HG03469 (cell line): ENCODE measurements around the gene AMPD3.
"Not testable (repeated sequence)": the region's sequence is repeated elsewhere in the genome, so short reads cannot be mapped to it uniquely, and the experiment has no call there.

Experiments used
- ATAC-seq: cut with Tn5 transposase; IDR thresholded peaks from one replicate; pipeline ENCODE4 v1.9.1; 2021; ENCODE audit warnings: mild to moderate bottlenecking, moderate library complexity, moderate number of reproducible peaks; ENCODE audit not compliant: unreplicated experiment

Gene AMPD3

DNA sequence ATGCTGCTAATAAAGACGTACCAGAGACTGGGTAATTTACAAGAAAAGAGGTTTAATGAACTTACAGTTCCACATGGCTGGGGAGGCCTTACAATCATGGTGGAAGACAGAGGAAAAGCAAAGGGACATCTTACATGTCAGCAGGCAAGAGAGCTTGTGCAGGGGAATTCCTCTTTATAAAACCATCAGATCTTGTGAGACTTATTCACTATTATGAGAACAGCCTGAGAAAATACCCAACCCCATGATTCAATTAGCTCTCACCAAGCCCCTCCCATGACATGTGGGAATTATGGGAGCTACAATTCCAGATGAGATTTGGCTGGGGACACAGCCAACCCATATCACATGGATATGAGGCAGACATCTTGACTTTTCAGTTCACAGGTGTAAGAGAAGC, 18.4 kb upstream of the AMPD3 start:
- not testable (repeated sequence) for ATAC-seq

DNA sequence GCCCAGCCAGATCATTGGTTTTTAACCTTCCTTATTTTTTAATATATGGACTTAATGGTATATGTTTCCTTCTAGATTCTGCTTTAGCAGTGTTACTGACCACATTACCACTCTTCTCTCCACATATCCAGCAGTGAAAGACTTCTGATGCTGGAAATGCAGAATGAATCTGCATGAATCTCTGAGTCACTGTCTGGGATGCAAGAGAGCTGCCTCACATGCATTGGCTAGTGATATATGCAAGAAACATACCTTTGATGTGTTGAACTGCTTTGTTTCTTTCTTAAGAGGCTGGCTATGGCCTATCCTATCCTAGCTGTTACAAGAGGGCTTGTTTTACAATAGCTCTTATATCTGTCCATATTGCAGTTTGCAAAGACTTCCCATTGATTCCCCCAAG, 16.6 kb upstream of the AMPD3 start:
- ATAC-seq, result no peak

DNA sequence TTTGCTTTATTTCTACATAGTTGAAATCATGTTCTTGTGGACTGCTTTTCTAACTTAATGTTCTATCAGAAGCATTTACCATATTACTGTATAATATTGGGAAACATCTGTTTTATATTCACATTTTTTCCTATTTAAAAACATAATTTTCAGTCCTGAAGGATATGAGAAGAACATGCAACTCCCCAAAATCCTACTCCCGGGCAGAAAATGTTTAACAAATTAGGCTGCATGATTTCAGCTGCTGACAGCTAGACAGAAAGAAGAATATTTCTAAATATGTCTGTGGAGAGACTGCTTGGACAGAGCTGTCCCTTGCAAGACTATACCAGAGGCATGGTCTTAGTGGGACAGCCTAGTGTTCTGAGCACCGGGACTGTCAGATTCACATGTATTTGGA, 15.7 kb upstream of the AMPD3 start:
- no peak for ATAC-seq

DNA sequence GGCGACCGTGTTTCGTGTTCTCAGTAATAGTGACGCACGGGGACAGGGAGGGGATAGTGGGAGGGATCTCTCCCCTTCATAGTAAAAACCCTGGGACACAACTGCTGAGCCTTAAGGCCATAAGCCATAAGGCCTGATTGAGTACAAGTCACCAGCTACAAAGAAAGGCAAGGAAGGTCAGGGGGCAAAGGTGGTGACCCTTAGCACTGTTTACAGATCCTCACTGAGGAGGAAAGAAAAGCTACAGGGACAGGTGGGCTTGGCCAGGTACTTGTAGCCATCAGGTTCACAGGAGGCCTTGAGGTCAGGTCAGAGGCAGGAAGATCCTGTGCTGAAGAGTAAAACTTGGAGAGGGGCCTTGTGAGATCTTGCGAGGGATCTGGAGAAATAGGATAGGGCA, 15.1 kb upstream of the AMPD3 start:
- ATAC-seq, result no peak

DNA sequence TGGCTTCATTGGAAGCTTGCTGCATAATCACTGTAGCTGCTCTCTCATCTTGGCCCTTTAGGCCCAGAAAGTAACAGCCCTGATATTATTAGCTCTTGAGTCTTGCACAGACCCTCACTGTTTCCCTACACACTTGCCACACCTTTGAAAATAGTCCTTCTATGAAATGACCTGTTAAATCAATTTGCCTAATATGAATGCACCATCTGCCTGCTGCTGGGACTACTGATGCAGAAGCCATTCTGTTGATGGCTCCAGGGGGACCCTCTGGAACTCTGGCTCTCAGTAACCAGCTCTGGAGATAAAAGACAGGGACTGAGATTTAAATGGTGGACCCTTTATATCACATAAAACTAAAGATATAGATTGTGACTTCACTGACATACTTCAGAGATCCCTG, 14.7 kb upstream of the AMPD3 start:
- ATAC-seq, result no peak

DNA sequence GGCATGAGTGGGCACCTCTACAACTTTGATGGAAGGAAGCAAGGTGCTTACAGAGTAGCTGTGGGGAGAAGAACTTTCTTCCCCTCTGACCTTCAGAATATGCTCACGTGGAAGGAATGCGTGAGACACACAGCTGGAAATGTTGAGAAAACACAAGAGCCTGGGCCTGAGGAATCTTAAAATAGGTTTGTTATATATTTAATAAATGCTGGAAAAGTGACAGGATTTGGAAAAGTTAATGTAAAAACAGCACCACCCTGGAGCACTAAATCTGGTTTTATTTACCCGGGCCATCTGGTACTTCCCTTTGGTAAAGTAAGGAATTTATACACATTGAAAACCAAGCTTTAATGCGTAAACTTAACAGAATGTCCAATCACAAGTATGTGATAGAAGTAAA, 14.0 kb upstream of the AMPD3 start:
- no peak for ATAC-seq

DNA sequence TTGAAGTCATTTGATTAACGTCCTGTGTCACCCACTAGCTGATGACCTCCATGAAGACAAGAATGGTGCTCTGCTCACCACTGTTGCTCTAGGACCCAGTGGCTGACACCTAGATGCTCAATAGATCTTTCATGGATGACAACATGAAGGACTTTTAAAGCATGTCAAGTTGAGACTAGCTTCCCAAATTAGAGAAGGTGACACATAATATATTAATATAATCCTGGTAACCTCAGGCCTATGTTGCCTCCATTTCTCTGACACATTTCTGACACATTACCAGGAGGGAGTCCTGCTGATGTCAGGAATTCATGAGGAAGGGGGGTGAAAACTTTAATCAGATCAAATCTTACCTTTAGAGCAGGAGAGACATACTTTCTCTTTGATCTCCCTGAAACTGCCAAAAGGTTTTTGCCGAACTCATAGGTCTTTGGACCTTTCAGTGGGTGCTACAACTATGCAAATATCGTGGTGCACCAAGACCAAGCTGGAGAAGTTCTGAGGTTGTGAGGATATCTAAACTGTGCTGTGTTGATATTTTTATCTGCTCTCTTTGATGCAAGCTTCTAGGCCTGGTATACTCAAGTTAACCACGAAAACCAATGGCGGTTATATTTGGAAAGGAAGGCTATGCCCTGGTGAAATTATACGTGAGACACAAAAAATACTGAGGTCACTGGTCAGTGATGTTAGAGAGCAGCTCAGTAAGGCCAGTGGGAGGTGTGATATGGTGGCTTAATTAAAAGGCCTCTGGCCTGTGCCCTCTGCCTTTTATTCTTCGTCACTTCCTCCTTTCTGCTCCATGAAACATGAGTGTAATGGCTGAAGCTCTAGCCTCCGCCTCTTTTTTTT, 13.2 kb upstream of the AMPD3 start:
- ATAC-seq, result peak; percentile 94

DNA sequence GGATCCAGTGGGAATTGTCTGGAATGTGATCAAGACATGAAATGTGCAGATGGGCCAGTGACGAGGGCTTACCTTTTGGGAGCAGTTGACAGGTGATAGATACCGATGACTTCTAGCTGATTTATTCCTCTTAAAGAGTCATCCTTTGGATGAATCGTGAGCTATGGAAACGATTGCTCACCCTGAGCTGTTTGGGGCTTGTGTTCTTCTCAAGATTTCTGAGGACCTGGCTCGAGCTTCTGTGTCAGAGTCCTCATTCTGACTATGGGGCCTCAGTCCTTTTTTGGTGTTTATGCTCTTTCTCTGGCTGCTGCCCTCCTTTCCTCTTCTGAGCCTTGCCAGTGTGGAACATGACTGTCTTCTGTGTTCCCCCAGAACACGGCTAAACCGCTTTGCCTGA, 11.9 kb upstream of the AMPD3 start:
- no peak for ATAC-seq

DNA sequence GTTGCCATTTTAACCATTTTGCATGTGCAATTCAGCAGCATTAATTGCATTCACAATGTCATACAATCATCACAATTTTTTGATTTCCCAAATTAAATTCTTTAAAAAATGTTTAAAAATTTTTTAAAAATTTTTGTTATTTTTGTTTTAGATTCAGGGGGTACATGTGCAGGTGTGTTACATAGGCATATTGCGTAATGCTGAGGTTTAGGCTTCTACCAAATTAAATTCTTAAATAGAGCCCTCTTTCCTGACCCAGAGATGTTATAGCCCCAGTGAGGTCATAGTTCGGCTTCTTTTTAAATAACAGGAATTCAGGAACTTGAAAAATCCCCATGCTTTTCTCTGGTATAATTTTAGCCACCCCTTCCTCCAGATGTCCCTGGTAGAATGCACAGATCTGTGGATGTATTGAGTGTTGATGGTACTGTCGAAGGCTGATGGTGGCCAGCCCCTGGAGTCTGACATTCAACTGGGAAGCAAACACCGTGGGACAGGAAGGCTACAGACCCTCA, 11.3 kb upstream of the AMPD3 start:
- ATAC-seq, result no peak

DNA sequence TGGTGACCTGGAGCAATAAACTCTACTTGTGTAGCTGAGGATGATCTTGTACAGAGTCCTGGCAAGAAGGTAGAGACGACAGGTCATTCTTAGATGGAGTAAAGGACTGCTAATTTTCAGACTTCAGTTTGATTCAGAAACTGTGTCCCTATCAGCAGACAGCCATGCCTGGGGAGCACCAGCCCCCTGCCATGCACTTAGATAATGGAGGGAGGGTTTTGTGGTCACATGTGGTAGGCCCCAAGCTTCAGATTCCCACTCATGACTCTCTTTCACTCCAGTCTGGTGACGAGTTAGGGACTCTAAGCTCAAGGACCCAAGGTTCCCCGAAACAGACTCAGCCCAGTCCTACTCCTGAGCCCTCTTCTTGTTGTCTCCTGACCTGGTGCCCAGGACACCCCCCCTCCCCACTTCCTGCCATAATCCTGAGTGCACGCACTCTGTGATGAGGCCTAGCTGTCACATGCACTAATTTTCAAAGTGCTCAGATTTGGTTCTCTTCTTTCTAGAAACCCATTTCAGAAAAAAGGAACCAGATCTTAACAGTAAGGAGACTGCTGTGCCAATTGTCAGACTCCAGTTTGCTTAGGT, 10.2 kb upstream of the AMPD3 start:
- ATAC-seq, result no peak

DNA sequence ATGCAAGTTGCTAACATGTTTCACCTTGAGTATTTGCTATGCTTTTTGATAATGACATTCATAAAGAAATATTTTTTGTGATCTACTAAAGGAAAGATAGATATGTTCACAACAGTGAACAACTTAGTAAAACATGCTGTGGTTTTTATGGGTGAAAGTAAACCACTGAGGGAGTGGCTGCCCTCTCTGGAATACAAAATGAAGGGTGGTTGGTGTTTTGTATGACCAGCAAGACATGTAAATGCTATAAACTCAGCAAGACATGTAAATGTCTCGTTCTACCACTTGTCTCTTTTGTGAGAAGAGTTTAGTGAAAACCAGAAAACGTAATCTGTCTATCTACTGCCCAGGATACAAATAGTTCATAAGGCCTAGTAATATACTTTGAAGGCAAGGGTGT, 7.6 kb upstream of the AMPD3 start:
- ATAC-seq, result no peak

DNA sequence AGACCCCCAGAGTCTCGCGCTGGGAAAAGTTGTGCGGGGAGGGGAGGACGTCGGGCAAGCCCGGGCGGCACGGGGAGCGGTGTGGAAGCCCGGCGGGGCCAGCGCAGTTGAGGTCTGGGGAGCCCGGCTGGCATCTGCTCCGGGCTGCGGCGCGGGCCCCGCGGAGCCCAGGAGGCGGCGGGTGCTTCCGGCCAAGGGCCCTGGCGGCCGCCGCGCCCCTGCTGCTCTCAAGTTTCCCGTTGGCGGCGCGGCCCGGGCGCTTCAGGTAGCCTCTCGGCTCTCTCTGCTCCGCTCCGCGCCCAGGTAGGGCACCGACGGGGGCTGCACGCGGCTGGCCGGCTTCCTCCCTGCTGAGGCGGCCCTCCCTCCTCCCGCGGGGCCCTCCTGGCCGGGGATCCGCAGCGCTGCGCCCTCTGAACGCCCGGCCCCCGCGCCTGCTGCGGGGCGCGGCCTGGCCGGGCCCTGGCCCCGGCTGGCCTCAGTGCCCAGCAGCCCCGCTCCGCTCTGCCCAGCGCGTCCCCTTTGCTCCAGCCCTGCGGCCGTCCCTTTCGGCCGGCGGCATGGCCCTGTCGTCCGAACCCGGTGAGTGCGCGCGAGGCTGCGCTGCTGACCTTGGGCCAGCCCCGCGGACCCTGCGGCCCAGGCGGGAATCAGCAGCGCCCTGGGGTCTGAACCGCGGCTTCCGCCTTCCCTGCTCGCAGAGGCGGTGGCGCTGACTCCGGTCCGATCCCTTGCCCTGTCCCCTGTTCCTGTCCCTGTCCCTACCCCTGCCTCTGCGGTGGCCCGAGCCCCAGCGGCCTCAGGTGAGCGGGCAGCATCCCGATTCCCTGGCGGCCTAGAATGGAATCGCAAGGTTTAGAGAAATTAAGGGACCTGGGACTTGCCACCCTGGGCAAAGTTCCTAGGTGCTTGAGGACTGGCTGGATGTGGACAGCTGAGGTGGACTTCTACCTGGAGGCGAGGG, 4.3 kb upstream of the AMPD3 start:
- ATAC-seq, result no peak

DNA sequence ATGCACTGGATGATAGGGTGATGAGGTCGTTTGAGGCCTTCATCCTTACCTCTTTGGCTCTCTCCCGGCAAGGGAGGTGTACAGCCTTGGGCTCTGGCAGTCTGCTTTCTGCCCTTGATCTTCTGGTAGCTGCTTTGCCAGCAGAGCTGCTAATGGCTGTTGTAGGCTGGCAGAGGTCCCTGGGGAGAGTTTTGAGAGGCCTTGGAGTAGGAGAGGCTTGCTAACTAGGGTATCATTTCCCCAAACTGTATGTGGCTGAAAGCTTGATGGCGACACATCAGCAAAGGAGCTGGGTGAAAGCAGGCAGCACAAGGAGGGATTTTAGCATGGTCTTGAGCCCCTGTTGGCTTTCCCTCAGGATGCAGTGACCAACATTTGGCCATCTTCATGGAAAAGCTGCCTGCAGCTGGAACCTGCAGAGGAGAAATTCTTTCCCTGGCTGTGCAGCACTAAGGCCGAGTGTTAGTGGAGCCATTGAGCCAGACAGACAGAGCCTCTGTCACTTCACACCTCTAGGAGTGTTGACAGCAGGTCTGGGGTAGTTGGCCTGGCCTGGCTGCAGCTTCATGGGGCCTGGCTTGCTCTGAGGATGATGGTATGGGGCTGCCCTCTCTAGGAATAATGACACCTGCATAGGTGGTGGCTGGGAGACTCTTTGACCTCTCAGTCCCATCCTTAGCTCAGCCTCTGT, 3.5 kb upstream of the AMPD3 start:
- ATAC-seq, result no peak

DNA sequence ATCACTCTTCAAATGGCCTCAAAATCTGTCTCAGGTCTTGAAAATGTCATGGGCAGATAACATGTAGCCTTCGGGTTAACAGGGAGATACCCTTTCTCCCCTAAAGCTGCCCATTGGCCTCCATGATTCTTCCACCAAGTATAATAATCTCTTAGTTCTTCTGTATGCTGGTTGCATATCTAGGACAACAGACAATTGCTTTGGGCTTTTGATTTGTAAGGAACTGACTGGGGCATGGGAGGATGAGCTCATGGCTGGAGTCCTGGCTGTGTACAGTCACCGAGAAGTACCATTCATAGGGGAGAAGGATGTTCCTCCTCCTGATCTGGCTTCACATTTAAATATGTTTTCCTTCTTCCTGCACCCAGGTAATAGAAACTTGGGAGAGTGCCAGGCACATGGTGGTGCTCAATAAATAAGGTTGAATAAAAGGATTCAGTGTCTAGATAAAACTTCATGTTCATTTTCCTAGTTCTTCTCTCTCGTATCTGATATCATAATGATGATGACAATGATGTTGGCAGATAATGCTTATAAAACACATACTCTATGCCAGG, 2.8 kb upstream of the AMPD3 start:
- ATAC-seq, result no peak

DNA sequence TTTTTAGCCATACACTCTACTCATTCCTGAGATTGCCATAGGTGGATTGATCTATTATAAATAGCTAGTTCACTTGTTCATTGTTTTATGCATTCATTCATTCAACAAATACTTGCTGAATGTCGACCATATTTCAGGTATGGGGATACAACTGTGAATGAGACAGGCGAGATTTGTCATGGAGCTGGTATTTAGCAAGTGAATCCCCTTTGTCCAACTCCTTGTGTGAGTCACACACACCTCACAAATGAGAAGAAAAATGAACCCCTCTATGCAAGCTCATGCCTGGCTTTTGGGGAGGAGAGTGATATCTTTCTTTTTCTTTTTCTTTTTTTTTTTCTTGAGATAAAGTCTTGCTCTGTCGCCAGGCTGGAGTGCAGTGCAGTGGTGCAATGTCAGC, 1.8 kb upstream of the AMPD3 start:
- no peak for ATAC-seq

DNA sequence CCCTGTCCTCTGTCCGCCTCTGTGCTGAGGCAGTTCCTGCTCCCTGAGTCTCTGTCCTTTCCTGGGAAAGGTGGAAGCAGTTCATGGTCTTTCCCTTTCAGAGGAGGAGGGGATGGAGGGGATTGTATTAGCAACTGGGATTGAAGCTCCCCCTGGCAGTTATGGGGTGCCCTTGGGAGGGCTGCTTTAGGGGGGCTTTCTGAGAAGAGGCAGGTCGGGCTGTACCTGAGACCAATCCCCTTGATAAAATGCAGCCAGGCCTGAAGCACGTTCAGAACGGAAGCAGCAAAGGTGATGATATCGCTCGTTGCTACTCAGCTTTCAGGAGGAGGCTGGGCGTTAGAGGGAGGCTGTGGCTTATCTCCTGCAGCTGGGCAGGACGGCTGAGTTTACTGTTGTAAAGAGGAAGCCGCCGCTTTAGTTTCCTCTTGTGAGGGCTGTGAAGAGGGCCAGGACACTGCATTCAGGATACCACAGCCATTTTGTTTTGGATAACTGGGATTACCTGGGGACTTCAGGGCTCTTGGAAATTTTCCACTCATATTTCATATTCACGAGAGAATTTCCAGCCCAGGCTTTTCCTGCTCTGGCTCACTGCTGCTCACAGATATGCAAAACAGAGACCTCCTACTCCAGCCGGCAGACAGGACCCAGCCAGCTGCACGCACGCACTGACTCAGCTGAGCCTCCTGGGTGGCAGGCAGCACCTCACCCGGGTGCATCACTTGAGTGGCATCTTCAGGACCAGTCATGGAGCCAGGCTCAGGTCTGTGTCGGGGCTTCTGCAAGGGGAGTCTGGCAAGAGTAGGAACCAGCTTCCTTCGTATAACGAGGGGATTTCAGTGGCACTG, 798 bp downstream of the AMPD3 start:
- ATAC-seq, result peak; percentile 31

DNA sequence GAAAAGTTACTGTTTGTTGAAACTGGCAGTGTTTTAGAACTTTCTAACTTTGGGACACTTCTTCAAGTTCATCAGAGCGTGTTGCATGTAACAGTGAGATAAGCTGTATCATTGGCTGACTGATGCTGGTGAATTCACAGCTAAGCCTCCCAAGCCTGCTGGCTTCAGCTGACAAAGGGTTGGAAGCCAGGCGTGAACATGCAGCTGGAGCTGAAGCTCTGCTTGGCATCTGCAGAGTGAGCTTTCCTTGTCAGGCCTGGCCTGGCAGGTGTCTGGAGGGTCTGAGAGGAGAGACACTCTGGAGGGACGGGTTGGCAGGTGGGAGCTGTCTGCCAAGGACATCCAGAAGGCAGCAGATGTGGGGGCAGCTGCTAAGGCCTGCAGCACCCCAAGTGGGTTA, 1.5 kb downstream of the AMPD3 start:
- no peak for ATAC-seq

DNA sequence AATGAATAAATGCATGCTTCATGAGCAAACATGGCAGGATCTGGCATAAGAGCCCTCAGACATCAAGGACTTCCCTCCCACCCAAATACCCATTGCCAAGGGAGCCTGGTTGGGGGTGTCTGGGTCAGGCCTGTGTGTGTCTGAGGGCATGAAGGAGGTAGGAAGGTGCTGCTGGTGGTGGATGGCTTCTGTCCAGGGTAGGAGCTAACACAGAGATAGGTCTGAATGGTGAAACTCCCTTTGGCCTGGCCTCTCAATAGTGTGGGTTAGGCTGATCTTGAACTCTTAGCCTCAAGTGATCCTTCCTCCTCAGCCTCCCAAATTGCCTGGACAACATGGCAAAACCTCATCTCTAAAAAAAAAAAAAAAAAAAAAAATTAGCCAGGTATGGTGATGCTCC, 2.8 kb downstream of the AMPD3 start:
- ATAC-seq, result no peak
